ENCODE data around the gene PHACTR4.
"Not testable (repeated sequence)": the region's sequence is repeated elsewhere in the genome, so short reads cannot be mapped to it uniquely, and the experiment has no call there.

- TF ChIP-seq CTCF, POLR2A (IDR thresholded peaks at IDR 0.05): not testable (repeated sequence)
Observed at GRCh38 chr1:28383785-28384184, 14.2 kb downstream of the PHACTR4 start.
